HepG2 (cell line): Measurements from ENCODE around the gene RABL6. TPM values are rescaled to one million over a fixed set of nuclear protein-coding genes. Genes with fewer than 3 reads are reported as not detected.
A peak's percentile ranks its signal among the peaks of the same experiment; 100 is the strongest.

ENCODE experiments used
- HDAC6 ChIP-seq: fragments of 200-600 bp; sonication (generic); IDR thresholded peaks from 2 replicates; pipeline ENCODE4 v1.7.0; 2017; ENCODE audit warnings: mild to moderate bottlenecking, antibody characterized with exemption, low read length, low read depth
- HNF4G ChIP-seq, 2 experiments: sonication (generic) in 1 of 2; formaldehyde crosslinking in 1 of 2; IDR thresholded peaks; 2 replicates each; pipeline versions ENCODE4 v1.4.0 to v1.6.1; 2011 to 2020; ENCODE audit warnings: borderline replicate concordance in 2 of 2, low read depth in 2 of 2, mild to moderate bottlenecking in 2 of 2, low read length in 1 of 2, missing genetic modification reagents in 1 of 2, moderate library complexity in 1 of 2
- MLLT10 ChIP-seq: sonication (generic); formaldehyde crosslinking; IDR thresholded peaks from 2 replicates; pipeline ENCODE4 v1.4.0; 2020; ENCODE audit warnings: missing genetic modification reagents
- POLR2AphosphoS5 ChIP-seq: IDR thresholded peaks from 2 replicates; pipeline ENCODE4 v1.6.1; 2012; ENCODE audit warnings: low read depth, low read length
- PRPF4 ChIP-seq: fragments of 200-400 bp; formaldehyde crosslinking; IDR thresholded peaks from 2 replicates; pipeline ENCODE4 v1.6.1; 2016; ENCODE audit warnings: low read length, low read depth; ENCODE audit not compliant: poor library complexity, severe bottlenecking
- RFXAP ChIP-seq: sonication (generic); formaldehyde crosslinking; IDR thresholded peaks from 2 replicates; pipeline ENCODE4 v1.4.0; 2020; ENCODE audit warnings: missing genetic modification reagents, borderline replicate concordance
- ZFP90 ChIP-seq: sonication (generic); formaldehyde crosslinking; IDR thresholded peaks from 2 replicates; pipeline ENCODE4 v1.8.0; 2022; ENCODE audit warnings: missing genetic modification reagents, mild to moderate bottlenecking, inconsistent platforms, borderline replicate concordance
- ZNF276 ChIP-seq: sonication (generic); formaldehyde crosslinking; IDR thresholded peaks from 2 replicates; pipeline ENCODE4 v1.4.0; 2020; ENCODE audit warnings: mild to moderate bottlenecking, low read depth, missing genetic modification reagents
- ZNF292 ChIP-seq: sonication (generic); formaldehyde crosslinking; IDR thresholded peaks from 2 replicates; pipeline ENCODE4 v1.8.1; 2022; ENCODE audit warnings: mild to moderate bottlenecking, low read depth, missing genetic modification reagents, borderline replicate concordance
- ZNF775 ChIP-seq: sonication (generic); formaldehyde crosslinking; IDR thresholded peaks from 2 replicates; pipeline ENCODE4 v1.4.0; 2020; ENCODE audit warnings: missing genetic modification reagents, mild to moderate bottlenecking, moderate library complexity, borderline replicate concordance
- ZNF839 ChIP-seq: sonication (generic); formaldehyde crosslinking; IDR thresholded peaks from 2 replicates; pipeline ENCODE4 v1.4.0; 2020; ENCODE audit warnings: missing genetic modification reagents, mild to moderate bottlenecking, borderline replicate concordance
- polyA plus RNA-seq, 8 experiments: library from polyadenylated mRNA; depleted of rRNA in 3 of 8; stranded (reverse) in 7 of 8; unstranded in 1 of 8; fragments of >200 nt; fragmentation: Illumina TruSeq in 4 of 8; extraction: Trizol in 4 of 8; gene quantifications; 2 replicates each; pipeline versions ENCODE4 v1.2.1 to v1.2.3, GENCODE V29; 2011 to 2016; ENCODE audit warnings: low read depth in 4 of 8, missing spikeins in 1 of 8, mixed read lengths in 1 of 8; ENCODE audit not compliant: insufficient read depth in 1 of 8
- total RNA-seq, 5 experiments: library from RNA; depleted of rRNA; stranded (reverse); fragments of >200 nt; fragmentation: Illumina TruSeq; extraction: Trizol; gene quantifications; 2 replicates each; pipeline ENCODE4 v1.2.3, GENCODE V29; 2016; ENCODE audit warnings: low read depth in 1 of 5
- TF ChIP-seq, protein P1 (sequence below): sonication (generic); formaldehyde crosslinking; IDR thresholded peaks from 2 replicates; pipeline ENCODE4 v1.4.0; 2020; ENCODE audit warnings: mild to moderate bottlenecking, missing genetic modification reagents
- TF ChIP-seq, protein P2 (sequence below): sonication (generic); formaldehyde crosslinking; IDR thresholded peaks from 2 replicates; pipeline ENCODE4 v1.4.0; 2020; ENCODE audit warnings: missing genetic modification reagents, mild to moderate bottlenecking, borderline replicate concordance
- TF ChIP-seq, protein P3 (sequence below): sonication (generic); formaldehyde crosslinking; IDR thresholded peaks from 2 replicates; pipeline ENCODE4 v1.4.0; 2020; ENCODE audit warnings: low read depth, missing genetic modification reagents

The RABL6 gene
- total and polyA plus RNA-seq, 2 of the 13 experiments (the other 11 are each of a cell fraction or from before 2014, with no cell fraction given), result 81.5 to 125 TPM

DNA sequence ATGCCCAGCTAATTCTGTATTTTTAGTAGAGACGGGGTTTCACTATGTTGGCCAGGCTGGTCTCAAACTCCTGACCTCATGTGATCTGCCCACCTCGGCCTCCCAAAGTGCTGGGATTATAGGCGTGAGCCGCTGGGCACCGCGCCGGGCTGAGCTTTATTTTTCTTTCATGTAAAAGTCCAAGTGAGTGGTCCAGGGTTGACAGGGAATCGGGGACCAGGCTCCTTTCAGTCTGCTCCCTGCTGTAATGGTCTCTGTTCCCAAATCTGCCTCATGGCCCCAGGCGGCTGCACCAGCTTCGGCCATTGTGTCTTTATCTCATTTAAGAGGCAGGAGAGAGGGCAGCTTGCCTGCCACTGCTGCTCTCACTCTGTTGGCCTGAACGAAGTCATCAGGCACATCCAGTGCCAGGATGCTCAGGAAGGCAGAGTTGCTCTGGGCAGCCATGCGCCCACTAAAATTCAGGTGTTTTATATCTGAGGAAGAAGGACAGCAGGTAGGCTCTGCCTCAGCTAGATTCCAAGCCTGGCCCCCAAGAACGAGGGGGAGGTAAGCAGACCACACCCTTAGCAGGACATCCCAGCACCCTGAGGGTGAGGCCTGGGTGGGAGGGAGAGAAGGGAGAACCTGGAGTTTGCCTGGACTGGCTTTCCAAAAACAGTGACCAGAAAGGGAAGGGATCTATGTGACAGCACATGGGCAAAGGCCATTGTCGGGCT lies 13.3 kb upstream of the RABL6 start (continued):
- TF ChIP-seq, protein P1, sequence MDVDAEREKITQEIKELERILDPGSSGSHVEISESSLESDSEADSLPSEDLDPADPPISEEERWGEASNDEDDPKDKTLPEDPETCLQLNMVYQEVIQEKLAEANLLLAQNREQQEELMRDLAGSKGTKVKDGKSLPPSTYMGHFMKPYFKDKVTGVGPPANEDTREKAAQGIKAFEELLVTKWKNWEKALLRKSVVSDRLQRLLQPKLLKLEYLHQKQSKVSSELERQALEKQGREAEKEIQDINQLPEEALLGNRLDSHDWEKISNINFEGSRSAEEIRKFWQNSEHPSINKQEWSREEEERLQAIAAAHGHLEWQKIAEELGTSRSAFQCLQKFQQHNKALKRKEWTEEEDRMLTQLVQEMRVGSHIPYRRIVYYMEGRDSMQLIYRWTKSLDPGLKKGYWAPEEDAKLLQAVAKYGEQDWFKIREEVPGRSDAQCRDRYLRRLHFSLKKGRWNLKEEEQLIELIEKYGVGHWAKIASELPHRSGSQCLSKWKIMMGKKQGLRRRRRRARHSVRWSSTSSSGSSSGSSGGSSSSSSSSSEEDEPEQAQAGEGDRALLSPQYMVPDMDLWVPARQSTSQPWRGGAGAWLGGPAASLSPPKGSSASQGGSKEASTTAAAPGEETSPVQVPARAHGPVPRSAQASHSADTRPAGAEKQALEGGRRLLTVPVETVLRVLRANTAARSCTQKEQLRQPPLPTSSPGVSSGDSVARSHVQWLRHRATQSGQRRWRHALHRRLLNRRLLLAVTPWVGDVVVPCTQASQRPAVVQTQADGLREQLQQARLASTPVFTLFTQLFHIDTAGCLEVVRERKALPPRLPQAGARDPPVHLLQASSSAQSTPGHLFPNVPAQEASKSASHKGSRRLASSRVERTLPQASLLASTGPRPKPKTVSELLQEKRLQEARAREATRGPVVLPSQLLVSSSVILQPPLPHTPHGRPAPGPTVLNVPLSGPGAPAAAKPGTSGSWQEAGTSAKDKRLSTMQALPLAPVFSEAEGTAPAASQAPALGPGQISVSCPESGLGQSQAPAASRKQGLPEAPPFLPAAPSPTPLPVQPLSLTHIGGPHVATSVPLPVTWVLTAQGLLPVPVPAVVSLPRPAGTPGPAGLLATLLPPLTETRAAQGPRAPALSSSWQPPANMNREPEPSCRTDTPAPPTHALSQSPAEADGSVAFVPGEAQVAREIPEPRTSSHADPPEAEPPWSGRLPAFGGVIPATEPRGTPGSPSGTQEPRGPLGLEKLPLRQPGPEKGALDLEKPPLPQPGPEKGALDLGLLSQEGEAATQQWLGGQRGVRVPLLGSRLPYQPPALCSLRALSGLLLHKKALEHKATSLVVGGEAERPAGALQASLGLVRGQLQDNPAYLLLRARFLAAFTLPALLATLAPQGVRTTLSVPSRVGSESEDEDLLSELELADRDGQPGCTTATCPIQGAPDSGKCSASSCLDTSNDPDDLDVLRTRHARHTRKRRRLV (CRISPR knock-in tag), result no peak
- TF ChIP-seq, protein P2, sequence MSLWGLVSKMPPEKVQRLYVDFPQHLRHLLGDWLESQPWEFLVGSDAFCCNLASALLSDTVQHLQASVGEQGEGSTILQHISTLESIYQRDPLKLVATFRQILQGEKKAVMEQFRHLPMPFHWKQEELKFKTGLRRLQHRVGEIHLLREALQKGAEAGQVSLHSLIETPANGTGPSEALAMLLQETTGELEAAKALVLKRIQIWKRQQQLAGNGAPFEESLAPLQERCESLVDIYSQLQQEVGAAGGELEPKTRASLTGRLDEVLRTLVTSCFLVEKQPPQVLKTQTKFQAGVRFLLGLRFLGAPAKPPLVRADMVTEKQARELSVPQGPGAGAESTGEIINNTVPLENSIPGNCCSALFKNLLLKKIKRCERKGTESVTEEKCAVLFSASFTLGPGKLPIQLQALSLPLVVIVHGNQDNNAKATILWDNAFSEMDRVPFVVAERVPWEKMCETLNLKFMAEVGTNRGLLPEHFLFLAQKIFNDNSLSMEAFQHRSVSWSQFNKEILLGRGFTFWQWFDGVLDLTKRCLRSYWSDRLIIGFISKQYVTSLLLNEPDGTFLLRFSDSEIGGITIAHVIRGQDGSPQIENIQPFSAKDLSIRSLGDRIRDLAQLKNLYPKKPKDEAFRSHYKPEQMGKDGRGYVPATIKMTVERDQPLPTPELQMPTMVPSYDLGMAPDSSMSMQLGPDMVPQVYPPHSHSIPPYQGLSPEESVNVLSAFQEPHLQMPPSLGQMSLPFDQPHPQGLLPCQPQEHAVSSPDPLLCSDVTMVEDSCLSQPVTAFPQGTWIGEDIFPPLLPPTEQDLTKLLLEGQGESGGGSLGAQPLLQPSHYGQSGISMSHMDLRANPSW (CRISPR knock-in tag), result no peak
- TF ChIP-seq PRPF4, result no peak
- no peak for TF ChIP-seq ZNF276
- no peak for TF ChIP-seq ZNF775 (CRISPR knock-in tag)
- no peak for TF ChIP-seq ZFP90 (CRISPR knock-in tag)
- no peak for TF ChIP-seq ZNF839
- no peak for TF ChIP-seq MLLT10 (CRISPR knock-in tag)
- no peak for TF ChIP-seq ZNF292 (CRISPR knock-in tag)
- TF ChIP-seq HDAC6, result no peak
- TF ChIP-seq RFXAP (CRISPR knock-in tag), result 0 out of 2 replicates have a peak, but pooled peaks have one; percentile 12
- no peak for TF ChIP-seq HNF4G (IDR thresholded peaks at IDR 0.05; ENCODE audit: borderline replicate concordance, low read depth, low read length)
- TF ChIP-seq HNF4G (CRISPR knock-in tag; IDR thresholded peaks at IDR 0.05; ENCODE audit: borderline replicate concordance, low read depth), result no peak
- TF ChIP-seq POLR2AphosphoS5, result no peak
- TF ChIP-seq, protein P3, sequence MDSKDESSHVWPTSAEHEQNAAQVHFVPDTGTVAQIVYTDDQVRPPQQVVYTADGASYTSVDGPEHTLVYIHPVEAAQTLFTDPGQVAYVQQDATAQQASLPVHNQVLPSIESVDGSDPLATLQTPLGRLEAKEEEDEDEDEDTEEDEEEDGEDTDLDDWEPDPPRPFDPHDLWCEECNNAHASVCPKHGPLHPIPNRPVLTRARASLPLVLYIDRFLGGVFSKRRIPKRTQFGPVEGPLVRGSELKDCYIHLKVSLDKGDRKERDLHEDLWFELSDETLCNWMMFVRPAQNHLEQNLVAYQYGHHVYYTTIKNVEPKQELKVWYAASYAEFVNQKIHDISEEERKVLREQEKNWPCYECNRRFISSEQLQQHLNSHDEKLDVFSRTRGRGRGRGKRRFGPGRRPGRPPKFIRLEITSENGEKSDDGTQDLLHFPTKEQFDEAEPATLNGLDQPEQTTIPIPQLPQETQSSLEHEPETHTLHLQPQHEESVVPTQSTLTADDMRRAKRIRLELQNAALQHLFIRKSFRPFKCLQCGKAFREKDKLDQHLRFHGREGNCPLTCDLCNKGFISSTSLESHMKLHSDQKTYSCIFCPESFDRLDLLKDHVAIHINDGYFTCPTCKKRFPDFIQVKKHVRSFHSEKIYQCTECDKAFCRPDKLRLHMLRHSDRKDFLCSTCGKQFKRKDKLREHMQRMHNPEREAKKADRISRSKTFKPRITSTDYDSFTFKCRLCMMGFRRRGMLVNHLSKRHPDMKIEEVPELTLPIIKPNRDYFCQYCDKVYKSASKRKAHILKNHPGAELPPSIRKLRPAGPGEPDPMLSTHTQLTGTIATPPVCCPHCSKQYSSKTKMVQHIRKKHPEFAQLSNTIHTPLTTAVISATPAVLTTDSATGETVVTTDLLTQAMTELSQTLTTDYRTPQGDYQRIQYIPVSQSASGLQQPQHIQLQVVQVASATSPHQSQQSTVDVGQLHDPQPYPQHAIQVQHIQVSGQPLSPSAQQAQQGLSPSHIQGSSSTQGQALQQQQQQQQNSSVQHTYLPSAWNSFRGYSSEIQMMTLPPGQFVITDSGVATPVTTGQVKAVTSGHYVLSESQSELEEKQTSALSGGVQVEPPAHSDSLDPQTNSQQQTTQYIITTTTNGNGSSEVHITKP (CRISPR knock-in tag), result no peak
